Activated naive CD8-positive, alpha-beta T cell treated with anti-CD3 and anti-CD28 coated beads, Interleukin-2, amount 50 U/mL, for 24 hours (primary cell): ENCODE data around the gene SLC6A6.

Experiments
- ATAC-seq: fragments of 150-1000 bp; cut with Tn5 transposase; one replicate; pipeline ENCODE4 v1.10.0; 2021
- DNase-seq: peaks from one replicate; pipeline ENCODE4 v3.0.0; 2021
- H3K27ac Mint-ChIP-seq: one replicate; pipeline ENCODE4 v1.8.0; 2021; ENCODE audit warnings: mild to moderate bottlenecking, mixed read lengths
- H3K27me3 Mint-ChIP-seq: one replicate; pipeline ENCODE4 v1.8.0; 2021; ENCODE audit warnings: mixed read lengths
- H3K36me3 Mint-ChIP-seq: one replicate; pipeline ENCODE4 v1.8.0; 2021; ENCODE audit warnings: low read depth, mixed read lengths
- H3K4me1 Mint-ChIP-seq: one replicate; pipeline ENCODE4 v1.8.0; 2021; ENCODE audit warnings: mixed read lengths
- H3K4me3 Mint-ChIP-seq: one replicate; pipeline ENCODE4 v1.8.0; 2021; ENCODE audit warnings: mild to moderate bottlenecking, moderate library complexity, mixed read lengths
- H3K9me3 Mint-ChIP-seq: one replicate; pipeline ENCODE4 v1.8.0; 2021; ENCODE audit warnings: mixed read lengths

The SLC6A6 gene

DNA sequence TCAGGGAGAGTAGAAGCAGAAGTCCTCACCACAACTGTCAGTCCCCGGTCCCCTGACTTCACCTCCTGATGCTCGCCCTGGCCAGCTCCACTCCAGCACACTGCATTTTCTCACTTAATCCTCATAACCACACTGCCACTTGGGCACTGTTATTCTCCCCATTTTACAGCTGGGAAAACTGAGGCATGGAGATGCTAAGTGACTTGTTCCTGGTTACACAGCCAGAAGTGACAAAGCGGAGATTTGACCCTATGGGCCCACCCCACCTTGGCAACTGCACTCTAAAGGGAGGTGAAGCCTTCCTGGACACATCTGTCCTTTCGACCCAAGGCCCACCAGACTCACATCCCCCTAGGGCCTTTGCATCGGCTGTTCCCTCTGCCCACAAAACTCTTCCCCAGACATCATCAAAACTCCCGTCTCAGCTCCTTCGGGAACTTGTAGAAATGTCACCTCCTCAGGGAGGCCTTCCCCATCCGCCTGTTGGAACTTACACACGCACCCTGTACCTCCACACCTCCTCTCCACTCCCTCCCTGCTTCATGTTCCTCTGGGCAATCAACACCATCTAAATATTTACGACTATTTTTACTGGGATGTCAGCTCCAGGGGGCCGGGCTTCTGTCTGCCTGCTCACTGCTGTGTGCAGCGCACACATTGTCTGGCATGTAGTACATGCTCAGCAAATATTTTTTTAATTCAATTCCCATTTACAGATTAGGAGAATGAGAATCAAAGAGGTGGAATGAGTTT is 134.6 kb downstream of the SLC6A6 start:
- Mint-ChIP-seq H3K4me3 (no peak overlapping the region), H3K4me1 (no peaks in the 10 kb centered on the region), H3K27me3 (peaks cover 5% of the 10 kb centered on the region), H3K27ac (no peak overlapping the region), H3K36me3 (no peaks in the 10 kb centered on the region), H3K9me3 (no peaks in the 10 kb centered on the region)
- no peak for DNase-seq
- no peak for ATAC-seq

DNA sequence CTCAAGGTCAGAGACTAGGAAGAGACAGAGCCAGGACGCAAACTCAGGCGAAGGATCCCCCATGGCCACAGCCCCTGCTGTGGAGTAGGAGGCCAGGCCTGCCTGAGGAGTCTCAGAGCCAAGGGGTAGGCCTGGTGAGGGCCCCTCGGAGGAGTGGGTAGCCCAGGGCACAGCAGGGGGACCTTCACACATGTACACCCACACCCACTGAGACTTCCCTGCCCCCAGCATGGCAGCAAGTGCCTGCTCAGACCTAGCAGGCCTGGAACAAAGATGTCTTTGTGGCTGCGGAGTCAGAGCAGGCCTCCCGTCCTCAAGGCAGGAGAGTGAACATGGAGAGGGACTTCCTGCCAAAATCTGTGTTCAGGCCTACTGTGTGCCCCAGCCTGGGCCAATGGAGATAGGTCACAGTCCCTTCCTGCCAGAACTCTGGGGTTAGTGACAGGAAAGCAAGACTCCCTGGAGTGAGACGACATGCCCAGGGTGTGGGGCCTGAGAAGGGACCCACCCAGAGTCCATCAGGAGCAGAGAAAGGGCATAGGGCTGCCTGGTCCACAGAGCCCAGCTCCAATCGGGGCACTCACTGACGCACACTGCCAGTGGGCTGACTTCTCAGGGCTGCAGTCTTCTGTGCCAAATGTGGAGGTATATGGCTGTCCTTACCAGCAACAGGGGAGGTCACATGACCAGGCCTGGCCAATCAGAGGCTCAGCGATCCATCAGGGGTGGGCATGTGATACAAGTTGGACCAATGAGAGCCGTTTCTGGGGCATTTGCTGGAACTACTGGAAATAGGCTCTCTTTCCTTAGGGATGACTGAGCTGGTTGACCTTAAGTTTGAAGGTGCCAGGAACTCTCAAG is 135.4 kb downstream of the SLC6A6 start:
- H3K9me3 Mint-ChIP-seq, result no peaks in the 10 kb centered on the region
- no peak overlapping the region for H3K4me3 Mint-ChIP-seq
- DNase-seq, result no peak
- no peak overlapping the region for H3K27ac Mint-ChIP-seq
- H3K4me1 Mint-ChIP-seq, result no peaks in the 10 kb centered on the region
- H3K36me3 Mint-ChIP-seq, result no peaks in the 10 kb centered on the region
- no peak for ATAC-seq
- peaks cover 3% of the 10 kb centered on the region for H3K27me3 Mint-ChIP-seq

DNA sequence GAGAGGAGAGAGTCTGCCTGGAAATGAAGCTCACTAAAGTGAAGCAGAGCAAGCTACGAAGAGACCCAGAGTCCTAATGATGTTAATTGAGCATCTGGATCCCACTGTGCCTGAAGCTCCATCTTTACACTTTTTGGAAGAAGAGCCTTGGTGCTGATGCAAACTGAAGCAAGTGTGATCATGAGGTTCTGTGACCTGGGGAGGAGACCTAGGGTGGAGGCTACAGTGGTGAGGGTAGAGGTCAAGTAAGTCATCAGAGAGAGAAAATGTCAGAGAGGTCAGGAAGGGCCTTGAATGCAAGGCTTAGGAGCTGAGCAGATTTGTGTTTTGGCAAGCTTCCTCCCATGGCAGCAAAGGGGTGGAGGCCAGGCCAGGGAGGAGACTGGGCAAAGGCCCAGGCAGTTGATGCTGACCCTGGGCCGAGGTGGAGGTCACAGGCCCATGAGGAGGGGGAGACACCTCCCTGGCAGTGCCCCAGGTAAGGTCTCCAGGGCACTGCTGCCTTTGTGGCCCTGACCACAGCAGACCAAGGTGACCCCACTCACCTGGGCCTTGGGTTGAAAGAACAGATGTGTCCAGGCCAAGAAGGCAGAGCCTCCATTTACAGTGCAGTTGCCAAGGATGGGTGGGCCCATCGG is 136.2 kb downstream of the SLC6A6 start:
- Mint-ChIP-seq H3K4me3 (no peak overlapping the region), H3K27ac (no peak overlapping the region), H3K36me3 (no peaks in the 10 kb centered on the region), H3K9me3 (no peaks in the 10 kb centered on the region), H3K4me1 (no peaks in the 10 kb centered on the region), H3K27me3 (peaks cover 1% of the 10 kb centered on the region)
- DNase-seq (no peak), ATAC-seq (no peak)
